Measurements from ENCODE around the gene COP1.
"Not testable (repeated sequence)": the region's sequence is repeated elsewhere in the genome, so short reads cannot be mapped to it uniquely, and the experiment has no call there.

COP1 gene

GRCh38 chr1:176098560-176098959, 108.5 kb downstream of the COP1 start:
- in situ Hi-C loops (cut with HindIII; ENCODE audit: low sequenced_read_pairs) = no loop called here
- DNase-seq (ENCODE audit: low read depth, low spot score) = no peak
- TF ChIP-seq, protein P1, sequence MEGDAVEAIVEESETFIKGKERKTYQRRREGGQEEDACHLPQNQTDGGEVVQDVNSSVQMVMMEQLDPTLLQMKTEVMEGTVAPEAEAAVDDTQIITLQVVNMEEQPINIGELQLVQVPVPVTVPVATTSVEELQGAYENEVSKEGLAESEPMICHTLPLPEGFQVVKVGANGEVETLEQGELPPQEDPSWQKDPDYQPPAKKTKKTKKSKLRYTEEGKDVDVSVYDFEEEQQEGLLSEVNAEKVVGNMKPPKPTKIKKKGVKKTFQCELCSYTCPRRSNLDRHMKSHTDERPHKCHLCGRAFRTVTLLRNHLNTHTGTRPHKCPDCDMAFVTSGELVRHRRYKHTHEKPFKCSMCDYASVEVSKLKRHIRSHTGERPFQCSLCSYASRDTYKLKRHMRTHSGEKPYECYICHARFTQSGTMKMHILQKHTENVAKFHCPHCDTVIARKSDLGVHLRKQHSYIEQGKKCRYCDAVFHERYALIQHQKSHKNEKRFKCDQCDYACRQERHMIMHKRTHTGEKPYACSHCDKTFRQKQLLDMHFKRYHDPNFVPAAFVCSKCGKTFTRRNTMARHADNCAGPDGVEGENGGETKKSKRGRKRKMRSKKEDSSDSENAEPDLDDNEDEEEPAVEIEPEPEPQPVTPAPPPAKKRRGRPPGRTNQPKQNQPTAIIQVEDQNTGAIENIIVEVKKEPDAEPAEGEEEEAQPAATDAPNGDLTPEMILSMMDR (IDR thresholded peaks at IDR 0.05; ENCODE audit: low read depth, low read length) = no peak
- H3K4me3 ChIP-seq (ENCODE audit: low read depth, low read length) = no peak overlapping the region

GRCh38 chr1:176096015-176096414, 111.1 kb downstream of the COP1 start:
- DNase-seq (ENCODE audit: low read depth, low spot score) = no peak
- no peak overlapping the region for H3K4me3 ChIP-seq (ENCODE audit: low read depth, low read length)
- TF ChIP-seq, protein P1 (IDR thresholded peaks at IDR 0.05; ENCODE audit: low read depth, low read length) = no peak
- in situ Hi-C loops (cut with HindIII; ENCODE audit: low sequenced_read_pairs) = no loop called here

DNA sequence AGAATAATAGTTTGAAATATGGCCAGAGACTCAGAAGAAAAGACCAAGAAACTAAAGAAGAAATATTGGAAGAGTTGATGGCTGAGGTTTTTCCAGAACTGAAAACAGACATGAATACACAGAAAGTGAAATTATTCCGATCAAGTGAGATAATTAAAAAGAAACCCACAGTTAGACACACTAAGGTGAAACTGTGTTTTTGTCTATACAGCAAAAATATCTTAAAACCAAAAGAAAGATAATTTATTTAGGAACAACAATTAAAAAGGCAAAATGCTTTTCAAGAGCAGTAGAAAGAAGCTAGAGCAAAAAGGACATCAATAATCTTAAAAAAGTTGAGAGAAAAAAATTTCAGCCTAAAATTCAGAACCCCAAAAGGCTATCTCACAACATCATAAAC, 116.3 kb downstream of the COP1 start:
- no peak overlapping the region for H3K4me3 ChIP-seq (ENCODE audit: low read depth, low read length)
- in situ Hi-C loops (cut with HindIII; ENCODE audit: low sequenced_read_pairs) = no loop called here
- TF ChIP-seq, protein P1 (IDR thresholded peaks at IDR 0.05; ENCODE audit: low read depth, low read length) = no peak
- no peak for DNase-seq (ENCODE audit: low read depth, low spot score)

- H3K4me3 ChIP-seq (ENCODE audit: low read depth, low read length); in situ Hi-C loops (cut with HindIII; ENCODE audit: low sequenced_read_pairs); DNase-seq (ENCODE audit: low read depth, low spot score): not testable (repeated sequence)
These were observed 119.3 kb downstream of the COP1 start for GRCh38 chr1:176087746-176088145.

- in situ Hi-C loops (cut with HindIII; ENCODE audit: low sequenced_read_pairs) = no loop called here
- peak; percentile 79 for DNase-seq (ENCODE audit: low read depth, low spot score)
These were observed 133.4 kb downstream of the COP1 start for GRCh38 chr1:176073524-176074157.

DNA sequence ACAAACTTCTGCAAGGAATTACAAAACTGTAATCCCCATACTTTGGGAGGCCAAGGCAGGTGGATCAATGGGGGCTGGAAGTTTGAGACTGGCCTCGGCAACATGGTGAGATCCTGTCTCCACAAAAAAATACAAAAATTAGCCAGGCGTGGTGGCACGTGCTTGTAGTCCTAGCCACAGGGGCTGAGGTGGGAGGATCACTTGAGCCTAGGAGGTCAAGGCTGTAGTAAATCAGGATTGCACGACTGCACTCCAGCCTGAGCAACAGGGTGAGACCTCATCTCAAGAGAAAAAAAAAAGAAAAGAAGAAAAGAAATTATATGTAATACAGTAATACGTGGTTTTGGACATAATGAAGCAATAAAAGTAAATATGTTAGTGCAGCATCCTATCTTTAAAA, 138.2 kb downstream of the COP1 start:
- in situ Hi-C loops (cut with HindIII; ENCODE audit: low sequenced_read_pairs) = no loop called here
- TF ChIP-seq, protein P1 (IDR thresholded peaks at IDR 0.05; ENCODE audit: low read depth, low read length) = no peak
- no peak for DNase-seq (ENCODE audit: low read depth, low spot score)
- H3K4me3 ChIP-seq (ENCODE audit: low read depth, low read length) = no peak overlapping the region

More at GRCh38 chr1:176073524-176074157, 133.4 kb downstream of the COP1 start:
- TF ChIP-seq, protein P1 (IDR thresholded peaks at IDR 0.05; ENCODE audit: low read depth, low read length) = peak; percentile 57
- H3K4me3 ChIP-seq (ENCODE audit: low read depth, low read length) = no peak overlapping the region

GRCh38 chr1:176068256-176068655, 138.8 kb downstream of the COP1 start:
- TF ChIP-seq, protein P1 (IDR thresholded peaks at IDR 0.05; ENCODE audit: low read depth, low read length) = no peak
- DNase-seq (ENCODE audit: low read depth, low spot score) = no peak
- in situ Hi-C loops (cut with HindIII; ENCODE audit: low sequenced_read_pairs) = no loop called here
- H3K4me3 ChIP-seq (ENCODE audit: low read depth, low read length) = no peak overlapping the region

Data from astrocyte of the spinal cord (primary cell).